Measurements from ENCODE around the gene ATP8A1.
"Not testable (repeated sequence)": the region's sequence is repeated elsewhere in the genome, so short reads cannot be mapped to it uniquely, and the experiment has no call there.

The ATP8A1 gene

DNA sequence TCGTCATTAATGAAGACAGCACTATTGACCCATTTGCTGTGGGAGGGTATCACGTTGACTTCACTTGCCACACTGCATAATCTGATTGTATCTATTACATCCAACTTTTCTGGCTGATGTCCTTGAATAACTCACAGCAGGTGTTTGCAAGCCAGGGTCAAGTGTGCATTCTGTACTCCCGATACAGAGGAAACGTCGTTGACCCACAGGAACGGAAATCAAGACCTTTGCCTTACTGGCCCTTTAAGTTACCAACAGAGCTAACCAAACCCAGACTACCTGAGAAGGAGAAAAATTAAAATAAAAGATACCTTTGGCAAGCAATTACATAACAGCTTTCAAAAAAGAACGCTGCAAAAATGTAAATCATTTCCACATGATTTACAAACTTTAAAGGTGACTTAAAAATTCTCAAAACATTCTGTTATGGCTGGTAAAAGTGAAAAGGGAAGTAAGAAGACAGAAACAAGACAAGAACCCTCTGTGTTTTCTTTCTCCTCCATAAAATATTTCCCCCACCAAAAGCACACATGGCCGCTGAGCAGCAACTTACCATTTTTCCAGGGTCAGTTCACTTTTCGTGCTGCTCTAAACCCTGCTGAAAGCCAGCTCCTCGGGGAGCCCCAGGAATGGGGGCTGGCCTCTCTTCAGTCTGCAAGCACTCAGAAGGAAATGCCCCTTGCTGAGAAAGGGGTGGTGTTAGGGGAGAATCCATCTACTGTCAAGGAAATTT lies 266.1 kb downstream of the ATP8A1 start:
- no peak overlapping the region for H3K4me3 ChIP-seq (ENCODE audit: low read depth, low read length)
- TF ChIP-seq, protein P1, sequence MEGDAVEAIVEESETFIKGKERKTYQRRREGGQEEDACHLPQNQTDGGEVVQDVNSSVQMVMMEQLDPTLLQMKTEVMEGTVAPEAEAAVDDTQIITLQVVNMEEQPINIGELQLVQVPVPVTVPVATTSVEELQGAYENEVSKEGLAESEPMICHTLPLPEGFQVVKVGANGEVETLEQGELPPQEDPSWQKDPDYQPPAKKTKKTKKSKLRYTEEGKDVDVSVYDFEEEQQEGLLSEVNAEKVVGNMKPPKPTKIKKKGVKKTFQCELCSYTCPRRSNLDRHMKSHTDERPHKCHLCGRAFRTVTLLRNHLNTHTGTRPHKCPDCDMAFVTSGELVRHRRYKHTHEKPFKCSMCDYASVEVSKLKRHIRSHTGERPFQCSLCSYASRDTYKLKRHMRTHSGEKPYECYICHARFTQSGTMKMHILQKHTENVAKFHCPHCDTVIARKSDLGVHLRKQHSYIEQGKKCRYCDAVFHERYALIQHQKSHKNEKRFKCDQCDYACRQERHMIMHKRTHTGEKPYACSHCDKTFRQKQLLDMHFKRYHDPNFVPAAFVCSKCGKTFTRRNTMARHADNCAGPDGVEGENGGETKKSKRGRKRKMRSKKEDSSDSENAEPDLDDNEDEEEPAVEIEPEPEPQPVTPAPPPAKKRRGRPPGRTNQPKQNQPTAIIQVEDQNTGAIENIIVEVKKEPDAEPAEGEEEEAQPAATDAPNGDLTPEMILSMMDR (conservative IDR thresholded peaks at IDR 0.05; ENCODE audit: low read depth, low read length) = no peak
- no peak for DNase-seq (ENCODE audit: low read depth)

DNA sequence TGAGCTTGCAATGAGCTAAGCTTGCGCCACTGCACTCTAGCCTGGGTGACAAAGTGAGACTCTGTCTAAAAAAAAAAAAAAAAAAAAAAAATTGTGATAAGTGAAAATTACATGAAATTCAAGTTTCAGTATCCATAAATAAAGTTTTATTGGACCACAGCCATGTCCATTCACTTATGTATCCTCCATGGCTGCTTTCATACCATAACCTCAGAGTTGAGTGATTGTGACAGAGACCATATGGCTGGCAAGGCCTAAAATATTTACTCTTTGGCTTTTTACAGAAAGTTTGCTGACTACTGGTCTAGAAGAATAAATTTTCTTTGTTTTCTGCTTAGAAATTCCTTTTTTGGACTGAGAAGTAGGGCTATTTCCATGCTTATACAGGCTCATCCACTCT lies 271.4 kb downstream of the ATP8A1 start:
- TF ChIP-seq, protein P1 (conservative IDR thresholded peaks at IDR 0.05; ENCODE audit: low read depth, low read length) = no peak
- no peak for DNase-seq (ENCODE audit: low read depth)
- H3K4me3 ChIP-seq (ENCODE audit: low read depth, low read length) = no peak overlapping the region

DNA sequence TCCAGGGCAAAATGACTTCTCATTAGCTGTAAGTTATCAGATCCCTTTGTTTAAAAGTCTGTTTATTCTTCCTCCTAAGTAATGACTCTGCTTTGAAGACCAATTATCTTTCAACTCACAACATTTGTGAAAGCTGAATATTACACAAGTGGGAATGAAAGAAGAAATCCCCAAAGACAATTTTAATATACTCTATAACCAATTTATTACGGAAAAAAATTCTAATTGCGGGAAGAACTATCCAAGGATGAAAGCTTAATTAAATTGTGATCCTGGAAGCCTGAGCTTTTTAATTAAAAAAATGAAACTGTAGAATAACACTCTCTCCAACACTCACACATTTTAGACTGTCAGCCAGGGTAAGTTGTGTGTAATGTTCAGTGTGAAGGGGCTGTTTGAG lies 275.2 kb downstream of the ATP8A1 start:
- TF ChIP-seq, protein P1 (conservative IDR thresholded peaks at IDR 0.05; ENCODE audit: low read depth, low read length) = no peak
- DNase-seq (ENCODE audit: low read depth) = no peak
- H3K4me3 ChIP-seq (ENCODE audit: low read depth, low read length) = no peak overlapping the region

DNA sequence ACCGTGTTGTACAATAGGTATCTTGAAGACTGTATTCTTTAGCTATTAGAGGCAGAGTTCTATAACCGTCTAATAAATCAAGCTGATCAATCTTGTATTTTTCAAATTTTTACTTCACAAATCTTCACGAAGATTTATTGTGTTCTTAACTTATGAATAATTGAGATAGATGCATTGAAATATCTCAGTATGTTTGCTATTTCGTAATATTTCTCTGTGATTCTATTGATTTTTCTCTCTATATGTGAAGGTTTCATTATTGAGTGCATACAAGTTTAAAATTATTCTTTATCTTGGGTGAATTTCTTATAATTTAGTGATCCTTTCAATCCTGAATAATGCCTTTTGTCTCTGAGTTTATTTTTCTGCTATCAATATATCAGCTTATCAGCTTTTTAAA lies 279.4 kb downstream of the ATP8A1 start:
- TF ChIP-seq, protein P1 (conservative IDR thresholded peaks at IDR 0.05; ENCODE audit: low read depth, low read length) = no peak
- DNase-seq (ENCODE audit: low read depth) = no peak
- no peak overlapping the region for H3K4me3 ChIP-seq (ENCODE audit: low read depth, low read length)

DNA sequence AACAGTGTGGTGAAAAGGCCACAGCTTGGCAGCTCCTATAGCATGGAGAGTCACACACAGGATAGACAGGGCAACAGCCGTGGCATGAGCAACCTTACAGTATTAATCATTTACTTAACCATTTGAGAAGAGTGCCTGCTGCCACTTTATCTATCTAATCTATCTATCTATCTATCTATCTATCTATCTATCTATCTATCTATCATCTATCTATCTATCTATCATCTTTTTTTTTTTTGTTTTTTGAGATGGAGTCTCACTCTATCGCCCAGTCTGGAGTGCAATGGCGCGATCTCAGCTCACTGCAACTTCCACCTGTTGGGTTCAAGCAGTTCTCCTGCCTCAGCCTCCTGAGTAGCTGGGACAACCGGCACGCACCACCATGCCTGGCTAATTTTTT lies 284.6 kb downstream of the ATP8A1 start:
- not testable (repeated sequence) for H3K4me3 ChIP-seq (ENCODE audit: low read depth, low read length); DNase-seq (ENCODE audit: low read depth)

DNA sequence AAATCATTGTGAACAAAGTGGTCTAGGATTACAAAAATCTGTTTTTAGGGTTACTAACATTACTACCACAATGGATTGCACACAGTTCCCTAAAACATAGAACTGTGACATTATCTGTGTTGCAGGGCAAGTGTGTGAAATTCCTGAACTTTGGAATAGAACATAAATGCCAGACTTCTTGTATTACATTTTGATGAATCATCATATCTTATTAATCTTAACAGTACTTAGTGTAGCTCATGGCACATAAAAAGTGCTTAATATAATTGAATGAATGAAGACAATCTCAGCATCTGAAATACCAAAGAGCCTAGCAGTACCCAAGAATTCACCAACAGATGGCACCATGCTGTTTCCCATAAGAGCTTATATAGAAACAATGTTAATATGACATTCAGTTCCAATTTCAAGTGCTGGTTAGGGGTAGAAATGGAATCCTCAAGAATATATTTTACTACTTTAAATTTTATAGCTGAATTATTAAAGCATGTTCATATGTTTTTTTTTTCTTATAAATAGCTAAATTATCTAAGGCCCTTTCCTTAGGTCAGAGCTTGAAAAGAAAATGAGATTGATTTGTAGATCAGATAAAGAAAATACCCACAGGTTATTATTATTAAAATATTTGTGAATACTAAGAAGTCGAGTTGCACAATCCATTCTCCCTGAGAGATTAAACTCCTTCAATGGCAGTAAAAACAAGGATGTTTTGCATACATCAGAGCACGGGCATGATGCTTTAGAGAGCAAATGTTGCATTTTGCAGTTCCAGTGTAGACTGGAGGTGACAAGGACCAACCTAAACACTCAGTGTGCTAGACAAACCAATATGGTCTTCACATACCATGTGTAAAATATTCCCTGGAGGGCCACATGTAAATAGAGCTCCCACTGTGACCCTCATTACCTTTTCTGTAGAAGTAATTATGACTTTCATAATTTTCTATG lies 285.3 kb downstream of the ATP8A1 start:
- H3K4me3 ChIP-seq (ENCODE audit: low read depth, low read length) = no peak overlapping the region
- TF ChIP-seq, protein P1 (conservative IDR thresholded peaks at IDR 0.05; ENCODE audit: low read depth, low read length) = peak; percentile 52
- DNase-seq (ENCODE audit: low read depth) = peak; percentile 70

DNA sequence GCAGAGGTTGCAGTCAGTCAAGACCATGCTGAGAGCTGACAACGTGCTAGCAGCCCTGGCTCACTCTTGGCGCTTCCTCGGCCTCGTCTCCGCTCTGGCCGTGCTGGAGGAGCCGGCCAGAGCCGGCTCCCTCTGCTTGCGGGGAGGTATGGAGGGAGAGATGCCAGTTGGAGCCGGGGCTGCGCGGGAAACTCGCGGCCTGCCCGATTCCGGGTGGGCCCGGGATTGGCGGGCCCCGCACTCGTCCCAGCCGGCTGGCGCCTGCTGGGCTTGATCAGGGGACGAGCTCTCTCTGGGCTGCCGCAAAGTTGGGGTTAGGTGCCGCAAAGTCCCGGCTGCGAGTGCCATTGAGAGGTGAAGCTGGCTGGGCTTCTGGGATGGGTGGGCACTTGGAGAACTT lies 287.4 kb downstream of the ATP8A1 start:
- TF ChIP-seq, protein P1 (conservative IDR thresholded peaks at IDR 0.05; ENCODE audit: low read depth, low read length) = no peak
- H3K4me3 ChIP-seq (ENCODE audit: low read depth, low read length) = no peak overlapping the region
- no peak for DNase-seq (ENCODE audit: low read depth)
